ENCODE measurements around the gene STING1. TPM values are rescaled to one million over a fixed set of nuclear protein-coding genes. Genes with fewer than 3 reads are reported as not detected.
A peak's percentile ranks its signal among the peaks of the same experiment; 100 is the strongest.

STING1 gene
- total RNA-seq, 1 experiment from 2014 or later, result 0.48 TPM

GRCh38 chr5:139462586-139463276, 19.8 kb downstream of the STING1 start, which contains the start of gene ECSCR:
Gene ECSCR (minus strand): TSS chr5:139462743. CDS start chr5:139462670, 73 bp downstream.
- H3K4me1 ChIP-seq (ENCODE audit: insufficient read depth, low read length), result peaks cover 18% of the 10 kb centered on the region; the same call in 1 of the 2 replicates
- H3K27ac Mint-ChIP-seq, result peak within 1 kb of the TSS; percentile 29 to 92 (median 35); a peak in 4 of 7 replicates
- no peak within 1 kb of the TSS for H3K4me2 ChIP-seq (ENCODE audit: insufficient read depth, insufficient read length, low read length)
- no peaks in the 10 kb centered on the region; the same call in 1 of the 2 replicates for H3K27me3 Mint-ChIP-seq (ENCODE audit: low read depth)
- H4K8ac ChIP-seq (replicated peaks; ENCODE audit: insufficient read length, low read depth, low read length), result no peak within 1 kb of the TSS
- no peak within 1 kb of the TSS for H3K9ac ChIP-seq (ENCODE audit: extremely low read depth, insufficient read length, low read length)
- WGBS (ENCODE audit: extremely low coverage, insufficient read length, low lambda C conversion rate), result no CpG with 5 or more reads among the region's 10 CpGs
- H3K27me3 ChIP-seq (ENCODE audit: insufficient read depth, low read length), result no peaks in the 10 kb centered on the region
- no peaks in the 10 kb centered on the region for H3K9me3 ChIP-seq (ENCODE audit: control insufficient read depth, low read depth, low read length)
- TF ChIP-seq, protein P1, sequence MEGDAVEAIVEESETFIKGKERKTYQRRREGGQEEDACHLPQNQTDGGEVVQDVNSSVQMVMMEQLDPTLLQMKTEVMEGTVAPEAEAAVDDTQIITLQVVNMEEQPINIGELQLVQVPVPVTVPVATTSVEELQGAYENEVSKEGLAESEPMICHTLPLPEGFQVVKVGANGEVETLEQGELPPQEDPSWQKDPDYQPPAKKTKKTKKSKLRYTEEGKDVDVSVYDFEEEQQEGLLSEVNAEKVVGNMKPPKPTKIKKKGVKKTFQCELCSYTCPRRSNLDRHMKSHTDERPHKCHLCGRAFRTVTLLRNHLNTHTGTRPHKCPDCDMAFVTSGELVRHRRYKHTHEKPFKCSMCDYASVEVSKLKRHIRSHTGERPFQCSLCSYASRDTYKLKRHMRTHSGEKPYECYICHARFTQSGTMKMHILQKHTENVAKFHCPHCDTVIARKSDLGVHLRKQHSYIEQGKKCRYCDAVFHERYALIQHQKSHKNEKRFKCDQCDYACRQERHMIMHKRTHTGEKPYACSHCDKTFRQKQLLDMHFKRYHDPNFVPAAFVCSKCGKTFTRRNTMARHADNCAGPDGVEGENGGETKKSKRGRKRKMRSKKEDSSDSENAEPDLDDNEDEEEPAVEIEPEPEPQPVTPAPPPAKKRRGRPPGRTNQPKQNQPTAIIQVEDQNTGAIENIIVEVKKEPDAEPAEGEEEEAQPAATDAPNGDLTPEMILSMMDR (conservative IDR thresholded peaks at IDR 0.05), result no peak
- H3K23me2 ChIP-seq (ENCODE audit: insufficient read length, low read depth, low read length, poor library complexity, severe bottlenecking), result no peaks in the 10 kb centered on the region
- H3K36me3 Mint-ChIP-seq (ENCODE audit: insufficient read depth in 1 of 3, low read depth in 3 of 3), result no peaks in the 10 kb centered on the region
- no peak within 1 kb of the TSS for H3K27ac ChIP-seq (ENCODE audit: insufficient read length, low read depth, low read length)
- H2BK12ac ChIP-seq (ENCODE audit: insufficient read length, low read depth, low read length), result no peak within 1 kb of the TSS
- peak; percentile 49 for DNase-seq
- H3K23ac ChIP-seq (ENCODE audit: insufficient read length, low read depth, low read length), result no peak within 1 kb of the TSS
- peaks cover 29 to 38% of the 10 kb centered on the region in 2 experiments for H3K4me1 Mint-ChIP-seq
- no peaks in the 10 kb centered on the region for H3K79me1 ChIP-seq (ENCODE audit: insufficient read depth, low read depth, low read length, poor library complexity, severe bottlenecking)
- no peak within 1 kb of the TSS for H2BK5ac ChIP-seq (ENCODE audit: insufficient read length, low read length)
- H3K56ac ChIP-seq (ENCODE audit: insufficient read length, low read depth, low read length), result no peak within 1 kb of the TSS
- H3T11ph ChIP-seq (ENCODE audit: low read length), result no peak within 1 kb of the TSS
- H3K9me3 Mint-ChIP-seq, result no peaks in the 10 kb centered on the region; a peak in 1 of 5 replicates
- no peak within 1 kb of the TSS for H2AK5ac ChIP-seq (ENCODE audit: insufficient read length, low read length)
- H4K20me1 ChIP-seq (ENCODE audit: control insufficient read depth, insufficient read depth, insufficient read length), result no peaks in the 10 kb centered on the region
- no peak within 1 kb of the TSS for H2BK20ac ChIP-seq (ENCODE audit: low read depth, low read length, poor library complexity, severe bottlenecking)
- H3K4me3 Mint-ChIP-seq, result peak within 1 kb of the TSS in 1 of 2 experiments; percentile 62; a peak in 2 of 5 replicates
- no peak within 1 kb of the TSS for H2BK15ac ChIP-seq (ENCODE audit: low read depth, low read length)
- no peak within 1 kb of the TSS for H4K5ac ChIP-seq (ENCODE audit: insufficient read length, low read depth, low read length)
- no peaks in the 10 kb centered on the region for H3K79me2 ChIP-seq (ENCODE audit: insufficient read depth, low read length)
- H3K4ac ChIP-seq (ENCODE audit: low read depth, low read length), result no peak within 1 kb of the TSS
- H2BK120ac ChIP-seq (ENCODE audit: low read depth, low read length, poor library complexity, severe bottlenecking), result no peak within 1 kb of the TSS
- H2AFZ ChIP-seq (ENCODE audit: low read length), result no peak within 1 kb of the TSS
- no peak within 1 kb of the TSS for H4K91ac ChIP-seq (ENCODE audit: insufficient read length, low read depth, low read length)
- H3K14ac ChIP-seq (ENCODE audit: insufficient read depth, low read length), result peak within 1 kb of the TSS; percentile 69; the same call in 1 of the 2 replicates
- H3K18ac ChIP-seq (ENCODE audit: insufficient read length, low read depth, low read length), result no peak within 1 kb of the TSS

Measured in H9 (cell line).